Ascending aorta (tissue), 2 donors: ENCODE results near the gene WNT5B. TPM values are rescaled to one million over a fixed set of nuclear protein-coding genes. Genes with fewer than 3 reads are reported as not detected.
A peak's percentile ranks its signal among the peaks of the same experiment; 100 is the strongest.

Source experiments
- DNase-seq, 2 donors: peaks; one replicate each; pipeline ENCODE4 v3.0.0-alpha.2; 2019; ENCODE audit warnings: low spot score in 2 of 2
- H3K27ac ChIP-seq, 2 donors: fragments of 200-600 bp; sonication (generic); one replicate each; pipeline ENCODE4 v1.5.1; 2016 to 2017; ENCODE audit warnings: mild to moderate bottlenecking in 1 of 2
- H3K27me3 ChIP-seq: fragments of 200-600 bp; sonication (generic); one replicate; pipeline ENCODE4 v1.5.1; 2017
- H3K36me3 ChIP-seq, 2 donors: fragments of 200-600 bp; sonication (generic); one replicate each; pipeline ENCODE4 v1.5.1; 2016
- H3K4me1 ChIP-seq, 2 donors: fragments of 200-600 bp; sonication (generic); one replicate each; pipeline ENCODE4 v1.5.1; 2016 to 2017; ENCODE audit warnings: mild to moderate bottlenecking in 1 of 2
- H3K4me3 ChIP-seq, 2 donors: fragments of 200-600 bp; sonication (generic); one replicate each; pipeline ENCODE4 v1.5.1; 2016 to 2017; ENCODE audit warnings: mild to moderate bottlenecking in 1 of 2
- H3K9me3 ChIP-seq, 2 donors: fragments of 200-600 bp; sonication (generic); one replicate each; pipeline ENCODE4 v1.5.1; 2016
- intact Hi-C: fragments of 100-400 bp; cut with DNase I; formaldehyde crosslinking; loops from one replicate; pipeline ENCODE4 v1.15.1; 2023
- total RNA-seq: library from RNA; depleted of rRNA; stranded (reverse); fragments of >200 nt; gene quantifications from one replicate; pipeline ENCODE4 v1.1.0, GENCODE V29; 2016
- TF ChIP-seq, protein P1 (sequence below), 3 experiments: fragments of 200-600 bp in 2 of 3; fragments of 450-650 bp in 1 of 3; sonication (generic) in 2 of 3; IDR thresholded peaks; one replicate each; pipeline ENCODE4 v1.5.1; 2016 to 2019; ENCODE audit warnings: antibody characterized with exemption in 3 of 3, mild to moderate bottlenecking in 1 of 3, moderate library complexity in 1 of 3

Gene WNT5B
- total RNA-seq, 1 donor from 2014 or later, result 0.53 TPM

DNA sequence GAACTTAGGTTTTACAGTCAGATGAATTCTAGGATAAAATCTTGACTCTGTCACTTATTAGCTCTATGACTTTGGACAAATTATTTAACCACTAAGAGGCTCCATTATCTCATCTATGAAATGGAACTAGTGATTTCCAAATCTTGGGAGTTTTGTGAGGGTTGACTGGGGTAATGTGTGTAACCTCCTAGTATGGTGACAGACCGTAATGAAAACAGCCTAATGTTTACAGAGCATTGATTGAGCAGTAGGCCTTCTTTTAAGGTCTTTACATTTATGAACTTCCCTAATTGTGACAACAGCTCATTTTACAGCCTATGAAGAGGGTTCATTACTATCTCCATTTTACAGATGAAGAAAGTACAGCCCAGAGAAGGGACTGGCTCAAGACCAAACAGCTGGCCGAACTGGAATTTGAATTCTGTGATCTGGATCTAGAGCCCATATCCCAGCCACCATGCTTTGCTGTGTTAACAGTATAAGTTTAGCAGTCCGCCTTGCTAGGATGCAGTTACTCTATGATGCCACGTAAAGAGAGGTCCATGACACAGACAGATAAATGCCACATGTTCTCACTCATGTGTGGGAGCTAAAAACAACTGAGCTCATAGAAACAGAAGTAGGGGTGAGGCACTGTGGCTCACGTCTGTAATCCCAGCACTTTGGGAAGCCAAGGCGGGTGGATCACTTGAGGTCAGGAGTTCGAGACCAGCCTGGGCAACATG, 25.6 kb upstream of the WNT5B start:
- Histone ChIP-seq H3K4me3 (no peak overlapping the region), H3K36me3 (no peaks in the 10 kb centered on the region), H3K27me3 (no peaks in the 10 kb centered on the region), H3K9me3 (no peaks in the 10 kb centered on the region), H3K27ac (no peak overlapping the region), H3K4me1 (peaks cover 7 to 10% of the 10 kb centered on the region in 2 donors)
- intact Hi-C loops, result no loop called here
- TF ChIP-seq, protein P1, sequence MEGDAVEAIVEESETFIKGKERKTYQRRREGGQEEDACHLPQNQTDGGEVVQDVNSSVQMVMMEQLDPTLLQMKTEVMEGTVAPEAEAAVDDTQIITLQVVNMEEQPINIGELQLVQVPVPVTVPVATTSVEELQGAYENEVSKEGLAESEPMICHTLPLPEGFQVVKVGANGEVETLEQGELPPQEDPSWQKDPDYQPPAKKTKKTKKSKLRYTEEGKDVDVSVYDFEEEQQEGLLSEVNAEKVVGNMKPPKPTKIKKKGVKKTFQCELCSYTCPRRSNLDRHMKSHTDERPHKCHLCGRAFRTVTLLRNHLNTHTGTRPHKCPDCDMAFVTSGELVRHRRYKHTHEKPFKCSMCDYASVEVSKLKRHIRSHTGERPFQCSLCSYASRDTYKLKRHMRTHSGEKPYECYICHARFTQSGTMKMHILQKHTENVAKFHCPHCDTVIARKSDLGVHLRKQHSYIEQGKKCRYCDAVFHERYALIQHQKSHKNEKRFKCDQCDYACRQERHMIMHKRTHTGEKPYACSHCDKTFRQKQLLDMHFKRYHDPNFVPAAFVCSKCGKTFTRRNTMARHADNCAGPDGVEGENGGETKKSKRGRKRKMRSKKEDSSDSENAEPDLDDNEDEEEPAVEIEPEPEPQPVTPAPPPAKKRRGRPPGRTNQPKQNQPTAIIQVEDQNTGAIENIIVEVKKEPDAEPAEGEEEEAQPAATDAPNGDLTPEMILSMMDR (IDR thresholded peaks at IDR 0.05), result no peak
- no peak for DNase-seq

- H3K9me3 ChIP-seq, result no peaks in the 10 kb centered on the region
- no peaks in the 10 kb centered on the region for H3K27me3 ChIP-seq
- no peak overlapping the region for H3K4me3 ChIP-seq
- intact Hi-C loops, result no loop called here
- DNase-seq, result no peak
- TF ChIP-seq, protein P1 (IDR thresholded peaks at IDR 0.05), result no peak
- H3K36me3 ChIP-seq, result no peaks in the 10 kb centered on the region
- peaks cover 7 to 10% of the 10 kb centered on the region in 2 donors for H3K4me1 ChIP-seq
- no peak overlapping the region for H3K27ac ChIP-seq
These were observed 24.6 kb upstream of the WNT5B start for GRCh38 chr12:1604464-1604863.

DNA sequence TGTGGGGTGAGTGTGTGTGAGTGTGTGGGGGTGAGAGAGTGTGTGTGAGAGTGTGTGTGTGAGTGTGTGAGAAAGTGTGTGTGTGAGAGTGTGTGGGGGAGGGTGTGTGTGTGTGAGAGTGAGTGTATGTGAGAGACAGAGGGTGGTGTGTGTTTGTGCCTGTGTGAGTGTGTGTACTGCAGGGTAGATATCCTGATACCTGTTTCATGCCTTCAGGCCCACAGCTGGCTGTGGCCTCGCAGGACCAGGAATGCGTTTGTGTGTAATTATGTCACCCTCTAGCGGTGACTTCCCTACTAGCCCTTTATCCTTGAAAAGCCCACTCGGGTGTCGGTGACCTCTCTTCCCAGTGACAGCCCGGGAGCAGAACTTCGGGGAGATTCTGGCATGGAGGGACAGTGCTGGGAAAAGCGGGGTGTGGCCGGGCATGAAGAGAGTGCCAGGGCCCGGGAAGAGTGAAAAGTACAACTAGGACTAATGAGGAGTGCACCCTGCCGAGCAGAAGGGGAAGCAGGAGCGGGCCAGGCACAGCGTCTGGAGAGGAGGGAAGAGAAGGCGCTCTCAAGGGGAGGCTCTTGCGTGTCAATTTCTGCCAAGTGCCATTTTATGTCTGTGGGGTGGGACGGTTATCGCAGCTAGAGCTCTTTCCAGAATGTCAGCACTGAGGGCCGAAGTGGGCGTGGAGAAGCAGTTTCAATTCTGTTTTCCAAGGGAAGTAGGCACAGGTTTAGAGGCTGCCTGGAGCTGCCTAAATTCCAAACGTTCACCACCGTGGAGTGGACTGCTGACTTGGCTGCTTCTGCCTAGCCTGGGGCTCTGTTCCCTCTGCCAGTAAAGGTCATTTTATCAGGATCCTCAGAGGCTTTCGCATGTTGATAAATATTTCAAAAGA, 23.7 kb upstream of the WNT5B start:
- Histone ChIP-seq H3K36me3 (no peaks in the 10 kb centered on the region), H3K27me3 (no peaks in the 10 kb centered on the region), H3K4me3 (peak overlapping the region; percentile 35 to 60), H3K4me1 (peaks cover 7 to 10% of the 10 kb centered on the region in 2 donors), H3K27ac (peak overlapping the region; percentile 66 to 81), H3K9me3 (no peaks in the 10 kb centered on the region)
- TF ChIP-seq, protein P1 (IDR thresholded peaks at IDR 0.05), result peak; percentile 74 to 81 (median 81)
- intact Hi-C loops, result loop anchor here (1.0 kb wide), 1 partner anchor 487 kb away; no protein-coding TSS in a partner anchor
- peak; percentile 32 to 83 for DNase-seq

- H3K36me3 ChIP-seq, result no peaks in the 10 kb centered on the region
- TF ChIP-seq, protein P1 (IDR thresholded peaks at IDR 0.05), result no peak
- intact Hi-C loops, result no loop called here
These were observed 22.9 kb upstream of the WNT5B start for GRCh38 chr12:1606021-1606622.

DNA sequence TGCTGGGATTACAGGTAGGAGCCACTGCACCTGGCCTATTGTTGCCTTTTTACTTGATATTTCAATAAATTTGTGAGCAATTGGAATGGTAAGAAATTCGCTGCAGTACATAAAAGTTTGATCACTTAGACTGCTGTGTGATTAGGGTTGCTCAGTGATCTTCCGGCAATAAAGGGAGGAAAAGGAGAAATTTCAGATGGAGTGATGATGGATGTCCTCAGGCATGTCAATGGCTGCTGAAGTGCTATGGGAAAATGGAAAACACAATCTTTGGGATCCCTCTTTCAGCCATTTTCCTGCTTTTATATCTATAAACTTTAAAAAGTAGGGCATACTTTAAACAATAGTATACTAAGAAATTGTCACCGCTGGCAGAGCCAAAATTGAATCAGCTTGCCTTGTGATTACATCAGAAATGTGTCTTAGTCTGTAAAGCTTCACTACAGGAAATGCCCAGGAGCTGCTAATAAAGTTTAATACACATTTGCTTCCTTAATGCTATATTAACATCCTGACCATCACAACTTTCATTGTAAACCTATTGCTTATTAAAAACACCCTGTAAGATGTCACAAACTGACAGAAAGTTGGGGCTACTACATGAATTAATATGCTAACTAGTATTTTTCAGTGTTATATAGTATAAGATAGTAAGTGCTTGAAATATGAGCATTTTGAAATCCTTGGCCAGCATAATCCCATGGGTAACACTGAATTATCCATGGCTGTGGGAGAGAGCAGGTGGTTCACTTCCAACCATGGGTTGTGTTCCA, 20.9 kb upstream of the WNT5B start:
- intact Hi-C loops, result no loop called here
- H3K4me3 ChIP-seq, result no peak overlapping the region
- no peak overlapping the region for H3K27ac ChIP-seq
- TF ChIP-seq, protein P1 (IDR thresholded peaks at IDR 0.05), result no peak
- no peaks in the 10 kb centered on the region for H3K27me3 ChIP-seq
- no peak for DNase-seq
- H3K36me3 ChIP-seq, result no peaks in the 10 kb centered on the region
- H3K4me1 ChIP-seq, result peaks cover 7 to 13% of the 10 kb centered on the region in 2 donors
- no peaks in the 10 kb centered on the region for H3K9me3 ChIP-seq

More at GRCh38 chr12:1606021-1606622, 22.9 kb upstream of the WNT5B start:
- Histone ChIP-seq H3K4me3 (peak overlapping the region; percentile 35 to 60), H3K9me3 (no peaks in the 10 kb centered on the region), H3K4me1 (peaks cover 7 to 10% of the 10 kb centered on the region in 2 donors), H3K27me3 (no peaks in the 10 kb centered on the region), H3K27ac (peak overlapping the region; percentile 66 to 81)
- DNase-seq, result peak; percentile 68 to 95
